Immature natural killer cell (primary cell): ENCODE data around the gene PRKCB. TPM values are rescaled to one million over a fixed set of nuclear protein-coding genes. Genes with fewer than 3 reads are reported as not detected.
"Not testable (repeated sequence)": the region's sequence is repeated elsewhere in the genome, so short reads cannot be mapped to it uniquely, and the experiment has no call there.

Source experiments
- DNase-seq, 3 donors: peaks; one replicate each; pipeline ENCODE4 v3.0.0; 2022; ENCODE audit warnings: mixed read lengths in 1 of 3
- H3K27ac Mint-ChIP-seq, 6 donors: one replicate each; pipeline ENCODE4 v1.8.0; 2020; ENCODE audit warnings: mixed read lengths in 6 of 6, mild to moderate bottlenecking in 5 of 6, inconsistent platforms in 4 of 6, moderate library complexity in 3 of 6
- H3K27me3 Mint-ChIP-seq, 3 donors: one replicate each; pipeline ENCODE4 v1.8.0; 2020 to 2021; ENCODE audit warnings: low read depth in 3 of 3, mild to moderate bottlenecking in 3 of 3, mixed read lengths in 3 of 3, moderate library complexity in 3 of 3, inconsistent platforms in 1 of 3
- H3K36me3 Mint-ChIP-seq, 3 donors: one replicate each; pipeline ENCODE4 v1.8.0; 2020; ENCODE audit warnings: mixed read lengths in 3 of 3, inconsistent platforms in 2 of 3, mild to moderate bottlenecking in 2 of 3
- H3K4me1 Mint-ChIP-seq, 2 donors: one replicate each; pipeline ENCODE4 v1.8.0; 2020; ENCODE audit warnings: inconsistent platforms in 2 of 2, mild to moderate bottlenecking in 2 of 2, mixed read lengths in 2 of 2, moderate library complexity in 1 of 2
- H3K4me3 Mint-ChIP-seq, 5 donors: one replicate each; pipeline ENCODE4 v1.8.0; 2020; ENCODE audit warnings: mild to moderate bottlenecking in 5 of 5, mixed read lengths in 5 of 5, inconsistent platforms in 3 of 5, moderate library complexity in 3 of 5
- H3K9me3 Mint-ChIP-seq, 6 donors: one replicate each; pipeline ENCODE4 v1.8.0; 2020; ENCODE audit warnings: mild to moderate bottlenecking in 6 of 6, mixed read lengths in 6 of 6, inconsistent platforms in 4 of 6, moderate library complexity in 3 of 6
- polyA plus RNA-seq, 3 donors: library from polyadenylated mRNA; unstranded; fragments of 300-500 nt; fragmentation: Illumina TruSeq; gene quantifications; one replicate each; pipeline ENCODE4 v1.2.3, GENCODE V29; 2021

The PRKCB gene
- polyA plus RNA-seq, 3 donors from 2014 or later = 78.7 to 110 (median 104) TPM

- no peak for DNase-seq
- Mint-ChIP-seq H3K4me1 (peaks cover 71 to 89% of the 10 kb centered on the region in 2 donors), H3K27me3 (peaks cover 0 to 2% (median 2%) of the 10 kb centered on the region in 3 donors), H3K27ac (peak overlapping the region in 3 of 6 donors; percentile 54 to 78 (median 75)), H3K36me3 (peaks cover 0 to 8% (median 0%) of the 10 kb centered on the region in 3 donors), H3K4me3 (peak overlapping the region in 2 of 5 donors; percentile 22 to 29), H3K9me3 (peaks cover 0 to 2% (median 0%) of the 10 kb centered on the region in 6 donors)
These were observed 67.1 kb downstream of the PRKCB start for GRCh38 chr16:23902748-23903414.

- Mint-ChIP-seq H3K36me3 (peaks cover 0 to 3% (median 0%) of the 10 kb centered on the region in 3 donors), H3K4me3 (no peak overlapping the region), H3K27ac (peak overlapping the region in 1 of 6 donors; percentile 42), H3K27me3 (no peaks in the 10 kb centered on the region), H3K4me1 (peaks cover 75 to 92% of the 10 kb centered on the region in 2 donors), H3K9me3 (peaks cover 0 to 2% (median 0%) of the 10 kb centered on the region in 6 donors)
- no peak for DNase-seq
These were observed 69.2 kb downstream of the PRKCB start for GRCh38 chr16:23905027-23905426.

GRCh38 chr16:23907457-23907902 lies 71.7 kb downstream of the PRKCB start:
- no peak overlapping the region for H3K4me3 Mint-ChIP-seq
- DNase-seq = no peak
- peak overlapping the region; percentile 1 to 57 (median 39) for H3K27ac Mint-ChIP-seq
- H3K36me3 Mint-ChIP-seq = peaks cover 0 to 4% (median 0%) of the 10 kb centered on the region in 3 donors
- peaks cover 63 to 82% of the 10 kb centered on the region in 2 donors for H3K4me1 Mint-ChIP-seq
- H3K9me3 Mint-ChIP-seq = no peaks in the 10 kb centered on the region
- H3K27me3 Mint-ChIP-seq = no peaks in the 10 kb centered on the region

- peak overlapping the region; percentile 14 to 74 (median 52) for H3K27ac Mint-ChIP-seq
- no peak for DNase-seq
- H3K4me3 Mint-ChIP-seq = no peak overlapping the region
- H3K9me3 Mint-ChIP-seq = no peaks in the 10 kb centered on the region
- H3K27me3 Mint-ChIP-seq = no peaks in the 10 kb centered on the region
- peaks cover 60 to 78% of the 10 kb centered on the region in 2 donors for H3K4me1 Mint-ChIP-seq
- peaks cover 0 to 4% (median 0%) of the 10 kb centered on the region in 3 donors for H3K36me3 Mint-ChIP-seq
These were observed 72.1 kb downstream of the PRKCB start for GRCh38 chr16:23907903-23908302.

- H3K4me1 Mint-ChIP-seq = peaks cover 60 to 78% of the 10 kb centered on the region in 2 donors
- peak overlapping the region in 1 of 5 donors; percentile 17 for H3K4me3 Mint-ChIP-seq
- H3K27ac Mint-ChIP-seq = peak overlapping the region; percentile 14 to 70 (median 56)
These were observed 73.0 kb downstream of the PRKCB start for GRCh38 chr16:23908790-23909189.

GRCh38 chr16:23909792-23910418 lies 74.1 kb downstream of the PRKCB start:
- Mint-ChIP-seq H3K4me1 (peaks cover 64 to 85% of the 10 kb centered on the region in 2 donors), H3K9me3 (no peaks in the 10 kb centered on the region), H3K4me3 (peak overlapping the region in 1 of 5 donors; percentile 14), H3K27ac (peak overlapping the region; percentile 18 to 79 (median 52)), H3K27me3 (no peaks in the 10 kb centered on the region), H3K36me3 (peaks cover 0 to 4% (median 0%) of the 10 kb centered on the region in 3 donors)
- no peak for DNase-seq

More at GRCh38 chr16:23908790-23909189, 73.0 kb downstream of the PRKCB start:
- no peaks in the 10 kb centered on the region for H3K9me3 Mint-ChIP-seq
- H3K27me3 Mint-ChIP-seq = no peaks in the 10 kb centered on the region
- H3K36me3 Mint-ChIP-seq = peaks cover 0 to 4% (median 0%) of the 10 kb centered on the region in 3 donors
- DNase-seq = no peak

- Mint-ChIP-seq H3K9me3 (no peaks in the 10 kb centered on the region), H3K4me3 (peak overlapping the region in 1 of 5 donors; percentile 8), H3K4me1 (peaks cover 45 to 59% of the 10 kb centered on the region in 2 donors), H3K36me3 (peaks cover 0 to 12% (median 4%) of the 10 kb centered on the region in 3 donors), H3K27me3 (peaks cover 0 to 2% (median 0%) of the 10 kb centered on the region in 3 donors), H3K27ac (peak overlapping the region in 1 of 6 donors; percentile 56)
- no peak for DNase-seq
These were observed 79.3 kb downstream of the PRKCB start for GRCh38 chr16:23914946-23915530.

- not testable (repeated sequence) for H3K36me3 Mint-ChIP-seq, DNase-seq, H3K4me3 Mint-ChIP-seq, H3K9me3 Mint-ChIP-seq, H3K27me3 Mint-ChIP-seq
- Mint-ChIP-seq H3K27ac (peak overlapping the region in 2 of 6 donors; percentile 36 to 82), H3K4me1 (peaks cover 52 to 64% of the 10 kb centered on the region in 2 donors)
These were observed 80.8 kb downstream of the PRKCB start for GRCh38 chr16:23916552-23916951.

- Mint-ChIP-seq H3K36me3 (peaks cover 0 to 8% (median 4%) of the 10 kb centered on the region in 3 donors), H3K27me3 (peaks cover 0 to 4% (median 2%) of the 10 kb centered on the region in 3 donors), H3K4me3 (no peak overlapping the region), H3K27ac (no peak overlapping the region), H3K4me1 (peaks cover 60 to 70% of the 10 kb centered on the region in 2 donors), H3K9me3 (no peaks in the 10 kb centered on the region)
- no peak for DNase-seq
These were observed 81.8 kb downstream of the PRKCB start for GRCh38 chr16:23917621-23918020.

GRCh38 chr16:23920446-23920845 lies 84.7 kb downstream of the PRKCB start:
- Mint-ChIP-seq H3K4me1 (peaks cover 47 to 70% of the 10 kb centered on the region in 2 donors), H3K9me3 (no peaks in the 10 kb centered on the region), H3K27me3 (peaks cover 0 to 4% (median 2%) of the 10 kb centered on the region in 3 donors), H3K27ac (no peak overlapping the region), H3K4me3 (peak overlapping the region in 1 of 5 donors; percentile 45), H3K36me3 (peaks cover 5 to 8% (median 8%) of the 10 kb centered on the region in 3 donors)
- DNase-seq = no peak

GRCh38 chr16:23920899-23921298 lies 85.1 kb downstream of the PRKCB start:
- Mint-ChIP-seq H3K4me3 (peak overlapping the region in 1 of 5 donors; percentile 45), H3K27ac (peak overlapping the region in 1 of 6 donors; percentile 16), H3K36me3 (peaks cover 8 to 11% (median 11%) of the 10 kb centered on the region in 3 donors), H3K27me3 (peaks cover 0 to 4% (median 2%) of the 10 kb centered on the region in 3 donors), H3K4me1 (peaks cover 49 to 73% of the 10 kb centered on the region in 2 donors), H3K9me3 (no peaks in the 10 kb centered on the region)
- DNase-seq = no peak

GRCh38 chr16:23922406-23922805 lies 86.6 kb downstream of the PRKCB start:
- peaks cover 8 to 12% (median 12%) of the 10 kb centered on the region in 3 donors for H3K36me3 Mint-ChIP-seq
- peak overlapping the region in 1 of 6 donors; percentile 61 for H3K27ac Mint-ChIP-seq
- no peaks in the 10 kb centered on the region for H3K9me3 Mint-ChIP-seq
- no peak overlapping the region for H3K4me3 Mint-ChIP-seq
- DNase-seq = no peak
- peaks cover 49 to 74% of the 10 kb centered on the region in 2 donors for H3K4me1 Mint-ChIP-seq
- peaks cover 0 to 4% (median 2%) of the 10 kb centered on the region in 3 donors for H3K27me3 Mint-ChIP-seq

GRCh38 chr16:23924128-23924527 lies 88.3 kb downstream of the PRKCB start:
- Mint-ChIP-seq H3K27me3 (peaks cover 0 to 4% (median 2%) of the 10 kb centered on the region in 3 donors), H3K4me3 (no peak overlapping the region), H3K4me1 (peaks cover 56 to 90% of the 10 kb centered on the region in 2 donors), H3K9me3 (no peaks in the 10 kb centered on the region), H3K36me3 (peaks cover 7 to 12% (median 8%) of the 10 kb centered on the region in 3 donors), H3K27ac (peak overlapping the region in 1 of 6 donors; percentile 15)
- DNase-seq = no peak
